GM19240 (cell line): ENCODE data around the gene PRKAG2.
"Not testable (repeated sequence)": the region's sequence is repeated elsewhere in the genome, so short reads cannot be mapped to it uniquely, and the experiment has no call there.

Source experiments
- DNase-seq: peaks from one replicate; pipeline ENCODE4 v3.0.0; 2011; ENCODE audit warnings: low spot score; ENCODE audit not compliant: insufficient read length

The PRKAG2 gene

DNA sequence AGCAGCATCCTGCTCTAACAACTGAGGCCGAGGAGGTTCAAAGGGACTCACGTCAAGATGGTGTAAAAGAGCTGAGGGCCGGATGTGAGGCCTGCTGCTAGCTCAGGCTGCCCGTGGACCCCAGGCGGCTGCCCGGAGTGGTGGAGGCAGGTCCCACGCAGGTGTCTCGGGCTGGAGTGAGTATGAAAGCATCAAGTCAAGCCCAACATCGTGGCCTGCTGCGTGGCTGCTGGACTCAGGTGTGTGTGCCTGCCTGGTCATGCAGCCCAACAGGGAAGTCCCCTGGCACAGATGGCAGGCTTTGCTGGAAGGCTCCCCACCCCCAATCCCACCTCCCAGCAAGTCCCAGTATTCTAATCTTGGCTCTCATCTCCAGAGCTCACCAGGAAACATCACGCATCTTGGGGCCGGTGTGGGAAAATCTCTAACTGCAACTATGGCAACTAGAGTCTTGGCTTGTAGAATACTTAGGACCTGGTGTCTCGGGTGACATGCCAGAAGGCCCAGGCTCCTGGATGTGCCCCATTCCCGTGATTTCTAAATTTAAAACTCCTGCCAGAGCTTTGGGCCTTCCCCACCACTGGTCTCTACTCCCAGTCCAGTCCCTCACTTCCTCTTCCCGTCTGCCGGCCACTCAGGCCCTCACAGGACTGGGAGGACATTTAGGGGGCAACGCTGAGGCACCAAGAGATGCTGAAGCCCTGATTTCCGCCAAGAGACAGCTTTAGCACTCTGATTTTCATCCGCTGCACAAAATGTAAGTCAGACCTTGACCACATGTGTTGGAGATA lies 85.9 kb downstream of the PRKAG2 start:
- no peak for DNase-seq

DNA sequence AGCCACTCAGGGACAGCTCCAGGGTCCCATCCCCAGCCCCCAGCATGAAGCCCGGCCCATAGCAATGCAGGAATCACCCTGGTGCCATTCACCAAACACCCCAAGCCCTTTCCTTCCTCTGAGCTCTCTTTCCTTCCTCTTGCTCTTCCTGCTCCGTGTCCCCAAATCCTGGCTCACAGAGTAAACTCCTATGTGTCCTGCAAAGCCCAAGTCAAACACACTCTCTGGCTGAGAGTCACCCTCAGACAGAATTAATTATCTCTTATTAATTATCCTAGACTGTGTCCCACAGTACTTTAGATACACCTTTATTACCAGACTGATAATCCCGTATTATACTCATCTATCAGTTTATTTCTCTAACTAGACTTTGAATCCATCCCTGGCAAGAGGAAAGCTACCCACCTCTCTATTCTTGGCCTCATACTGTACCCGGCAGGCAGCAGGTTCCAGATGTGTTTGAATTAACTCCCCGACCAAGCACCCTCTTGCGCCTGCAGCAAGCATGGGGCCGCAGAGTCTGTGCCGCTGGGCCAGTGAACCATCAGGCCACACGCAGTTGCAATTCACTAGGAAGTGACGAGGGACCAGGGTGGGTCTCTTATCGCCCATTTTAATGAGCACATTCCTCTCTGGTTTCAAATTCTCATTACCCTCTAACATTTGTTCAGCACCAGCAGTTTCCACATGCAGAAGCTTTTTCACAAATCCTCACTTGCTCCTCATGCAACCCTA lies 86.7 kb downstream of the PRKAG2 start:
- no peak for DNase-seq

DNA sequence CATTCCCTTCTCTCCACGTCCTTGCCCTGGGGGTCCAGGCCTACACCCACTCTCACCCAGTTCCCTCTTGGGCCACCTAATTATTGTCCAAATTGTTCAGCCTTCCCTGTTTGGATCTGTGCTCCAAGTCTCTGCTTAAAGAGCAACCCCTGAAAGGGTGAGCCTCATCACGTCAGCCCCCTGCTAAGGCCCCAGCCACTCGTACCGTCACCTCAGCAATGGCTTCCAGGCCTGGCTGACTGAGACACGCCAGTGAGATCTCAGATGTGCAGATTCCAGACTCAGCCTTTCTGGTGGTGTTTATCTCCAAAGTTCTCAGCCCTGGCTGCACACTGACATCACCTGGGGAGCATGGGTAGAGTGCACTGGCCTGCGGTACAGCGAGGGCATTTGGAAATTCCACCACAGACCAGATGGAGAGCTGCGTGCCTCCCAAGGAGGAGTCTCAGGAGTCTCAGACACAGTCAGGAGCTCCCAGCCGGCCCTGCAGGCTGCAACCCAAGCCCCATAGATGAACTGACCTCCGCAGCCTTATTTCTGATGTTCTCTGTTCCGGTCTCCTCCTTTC lies 87.5 kb downstream of the PRKAG2 start:
- no peak for DNase-seq

DNA sequence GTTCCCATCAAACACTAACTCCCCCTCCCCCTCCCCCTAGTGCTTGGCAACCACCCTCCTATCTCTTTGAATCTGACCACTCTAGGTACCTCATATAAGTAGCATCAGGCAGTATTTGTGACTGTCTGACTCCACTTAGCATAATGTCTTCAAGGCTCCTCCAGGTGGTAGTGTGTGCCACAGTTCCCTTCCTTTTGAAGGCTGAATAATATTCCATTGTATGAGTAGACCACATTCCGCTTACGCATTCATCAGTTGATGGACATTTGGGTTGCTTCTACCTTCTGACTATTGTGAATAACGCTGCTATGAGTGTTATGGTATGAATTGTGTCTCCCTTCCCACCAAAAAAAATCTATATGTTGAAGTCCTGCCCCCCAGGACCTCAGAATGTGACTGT lies 89.6 kb downstream of the PRKAG2 start:
- DNase-seq, result no peak

DNA sequence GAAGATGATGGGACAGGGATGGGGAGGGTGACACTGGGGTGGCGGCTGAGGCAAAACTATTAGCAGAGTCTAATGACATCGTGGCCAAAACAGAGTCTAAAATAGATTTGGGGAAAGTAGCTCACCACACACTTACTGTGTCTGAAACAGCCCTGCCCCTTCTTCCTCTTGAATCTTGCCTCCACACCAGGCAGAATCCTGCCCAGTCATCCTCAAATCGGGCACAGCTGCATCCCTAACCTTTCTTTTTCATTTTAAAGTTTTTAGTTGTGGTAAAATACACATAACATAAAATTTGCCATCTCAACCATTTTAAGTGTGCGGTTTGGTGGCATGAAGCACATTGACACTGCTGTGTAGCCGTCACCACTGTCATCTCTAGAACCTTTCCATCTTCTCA lies 90.0 kb downstream of the PRKAG2 start:
- DNase-seq, result no peak

DNA sequence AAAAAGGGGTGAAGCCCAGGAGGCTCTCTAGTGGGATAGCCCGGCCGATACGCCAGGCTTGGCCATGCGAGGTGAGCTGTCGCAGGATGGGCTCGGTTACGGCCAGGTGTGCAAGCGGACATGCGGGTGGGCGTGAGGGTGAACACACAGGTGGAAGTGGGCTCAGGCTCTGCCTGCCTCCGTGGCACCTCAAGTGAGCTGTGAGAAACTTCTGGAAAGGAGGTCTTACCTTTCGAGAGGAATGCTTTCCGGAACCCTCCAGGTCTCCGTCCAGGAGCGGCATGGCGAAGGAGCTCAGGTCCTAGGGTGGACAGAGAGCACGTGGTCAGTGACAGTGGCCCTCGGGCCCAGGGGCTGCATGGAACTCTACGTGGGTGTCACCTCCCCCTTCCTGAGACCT lies 90.7 kb downstream of the PRKAG2 start:
- no peak for DNase-seq

DNA sequence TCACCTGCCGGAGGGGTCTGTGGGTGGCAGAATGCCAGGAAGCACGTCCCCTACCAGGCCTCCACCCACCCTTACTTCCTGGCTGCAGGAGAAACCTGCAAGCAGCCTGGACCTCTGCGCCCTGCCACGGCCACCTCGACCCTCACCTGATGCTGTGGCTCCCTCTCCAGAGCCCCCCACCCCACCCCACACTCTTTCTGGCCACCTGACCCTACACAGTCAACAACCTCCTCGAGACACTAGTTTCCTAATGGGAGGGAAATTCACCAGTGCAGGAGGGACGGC lies 91.3 kb downstream of the PRKAG2 start:
- no peak for DNase-seq

DNA sequence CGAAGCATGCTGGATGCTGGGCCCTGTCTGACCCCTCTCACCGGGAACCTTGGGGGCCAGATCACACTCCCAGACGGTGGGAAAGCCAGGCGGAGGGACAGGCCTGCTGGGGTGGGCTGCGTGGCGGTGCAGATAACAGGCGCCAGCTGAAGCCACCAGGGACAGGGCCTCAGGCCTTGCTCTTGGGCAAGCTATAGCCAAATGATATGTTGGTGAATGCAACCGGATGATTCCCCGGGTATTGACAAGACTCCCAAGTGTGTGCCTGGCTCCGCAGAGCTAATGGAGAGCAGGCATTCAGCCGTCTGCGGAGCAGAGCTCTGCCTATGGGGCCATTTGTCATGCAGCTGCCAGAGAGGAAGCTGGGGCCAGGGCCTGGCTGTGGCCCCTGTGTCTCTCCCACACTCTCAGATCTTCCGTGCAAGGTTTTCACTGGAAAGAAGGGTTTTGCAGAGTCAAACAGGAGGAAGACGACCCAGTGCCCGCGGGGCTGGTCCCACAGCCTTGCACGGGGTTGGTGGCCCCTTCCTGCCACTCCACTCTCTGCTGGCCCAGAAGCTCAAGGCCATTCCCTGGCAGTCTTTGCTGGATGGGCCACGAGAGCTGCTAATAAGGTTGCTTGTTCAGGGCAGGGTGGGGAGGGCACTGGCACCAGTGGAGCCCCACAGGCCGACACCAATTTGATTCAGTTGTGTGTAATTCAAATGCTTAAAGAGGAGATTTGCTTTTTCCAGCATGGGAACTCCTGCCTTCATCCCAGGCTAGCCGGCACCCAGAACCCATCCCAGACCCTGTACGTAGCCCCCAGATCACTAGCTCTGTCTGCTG lies 91.8 kb downstream of the PRKAG2 start:
- DNase-seq, result no peak

DNA sequence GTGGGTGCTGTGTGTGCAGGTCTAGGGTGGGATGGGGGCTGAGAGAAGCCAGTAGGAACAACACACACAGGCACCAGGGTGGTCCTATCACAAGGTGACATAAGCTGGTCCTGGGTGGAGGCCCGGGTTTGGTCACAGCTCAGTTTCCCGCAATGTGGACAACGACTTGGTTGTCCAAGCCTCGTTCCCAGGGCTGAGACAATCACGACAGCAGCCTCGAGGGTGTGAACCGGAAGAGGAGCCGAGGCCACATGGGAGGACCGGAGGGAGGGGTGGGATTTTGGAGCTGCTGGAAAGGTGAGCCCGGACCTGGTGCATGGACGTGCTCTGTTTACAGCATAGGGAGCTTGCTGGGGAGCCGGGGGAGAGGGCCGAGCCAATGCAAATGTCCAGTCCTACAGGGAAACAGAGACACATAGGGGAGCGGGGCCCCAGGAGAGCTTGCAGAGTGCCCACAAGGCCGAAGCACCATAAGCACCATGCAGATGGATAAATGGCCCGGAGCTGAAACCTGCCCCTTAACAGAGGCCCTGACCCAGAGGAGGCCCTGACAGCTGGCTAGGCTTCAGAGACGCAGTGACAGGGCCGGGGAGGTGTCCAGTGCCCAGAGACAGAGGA lies 92.8 kb downstream of the PRKAG2 start:
- DNase-seq, result no peak

DNA sequence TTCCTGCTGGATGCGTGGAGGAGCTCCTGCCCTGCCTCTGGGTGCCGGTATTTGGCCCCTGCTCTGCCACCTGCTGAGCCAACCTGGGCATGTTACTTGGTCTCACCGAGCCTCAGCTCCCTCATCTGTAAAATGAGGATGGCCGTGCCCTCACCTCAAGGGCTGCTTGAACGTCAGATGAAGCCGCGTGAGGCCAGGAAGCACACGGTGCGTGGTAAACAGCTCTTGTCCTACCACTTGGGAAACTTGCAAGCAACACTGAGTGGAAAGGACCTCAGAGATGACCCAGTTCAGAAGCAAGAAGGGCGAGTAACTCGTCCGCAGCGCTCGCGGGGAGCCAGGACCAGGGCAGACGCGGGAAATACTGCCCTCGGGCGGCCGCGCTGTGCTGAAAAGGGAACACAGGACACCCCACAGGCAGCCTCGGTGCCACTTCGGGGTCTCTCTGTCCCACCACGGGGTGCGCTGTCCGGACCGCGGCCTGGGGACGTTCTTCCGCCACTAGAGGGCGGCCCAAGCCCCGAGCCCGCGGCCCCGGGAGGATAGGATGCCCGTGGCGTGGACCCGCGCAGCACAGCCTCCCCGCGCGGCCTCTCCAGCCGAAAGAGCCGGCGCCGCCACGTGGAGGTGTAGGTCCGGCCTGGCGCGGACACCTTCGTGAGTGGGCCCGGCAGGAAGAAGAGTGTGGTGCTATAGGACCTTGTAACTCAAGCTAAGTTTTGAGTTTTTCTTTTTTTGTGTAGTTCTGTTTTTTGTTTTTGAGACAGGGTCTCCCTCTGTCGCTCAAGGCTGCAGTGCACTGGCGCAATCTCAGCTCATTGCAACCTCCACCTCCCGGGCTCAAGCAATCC lies 94.1 kb downstream of the PRKAG2 start:
- DNase-seq, result peak; percentile 80

DNA sequence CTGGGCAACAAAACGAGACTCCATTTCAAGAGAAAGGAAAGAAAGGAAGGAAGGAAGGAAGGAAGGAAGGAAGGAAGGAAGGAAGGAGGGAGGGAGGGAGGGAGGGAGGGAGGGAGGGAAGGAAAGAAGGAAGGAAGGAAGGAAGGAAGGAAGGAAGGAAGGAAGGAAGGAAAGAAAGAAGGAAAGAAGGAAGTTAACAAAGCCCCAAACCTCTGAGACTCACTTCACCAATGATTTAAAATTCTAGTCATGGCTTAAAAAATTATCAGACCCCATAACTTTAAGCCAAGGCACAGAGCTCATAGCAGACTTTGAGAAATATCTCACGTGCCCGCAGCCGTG lies 94.7 kb downstream of the PRKAG2 start:
- DNase-seq, result not testable (repeated sequence)

DNA sequence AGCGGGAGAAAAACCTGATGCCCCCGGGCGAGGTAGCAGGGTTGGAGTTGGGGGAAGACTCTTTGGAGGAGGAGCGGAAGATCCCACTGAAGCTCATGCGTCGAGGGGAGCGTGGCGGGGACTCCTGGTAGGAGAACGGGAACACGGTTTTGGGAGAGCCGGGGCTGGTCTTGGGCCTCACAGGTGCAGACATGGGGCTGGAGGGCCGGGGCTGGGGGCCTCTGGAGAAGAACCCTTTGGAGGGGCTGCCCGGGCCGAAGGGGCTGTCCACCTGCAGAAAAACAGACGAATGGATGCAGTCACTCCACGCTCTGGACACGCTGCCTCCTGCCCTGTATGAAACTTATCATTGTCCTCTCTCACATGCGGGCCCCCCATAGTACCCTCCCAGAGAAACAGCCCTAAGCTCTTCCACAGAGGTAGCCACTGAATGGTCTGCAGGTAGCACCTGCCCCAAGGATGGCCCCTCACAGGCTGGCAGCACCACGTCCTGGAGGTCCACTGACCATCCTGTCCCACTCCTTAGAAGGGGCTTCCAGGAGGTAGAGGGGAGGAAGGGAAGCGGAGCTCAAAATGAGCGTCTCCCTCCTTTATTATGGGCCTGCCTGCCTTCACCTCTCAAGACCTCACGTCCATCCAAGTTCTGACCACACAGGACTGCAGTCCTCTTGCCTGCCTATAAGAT lies 95.6 kb downstream of the PRKAG2 start:
- no peak for DNase-seq

DNA sequence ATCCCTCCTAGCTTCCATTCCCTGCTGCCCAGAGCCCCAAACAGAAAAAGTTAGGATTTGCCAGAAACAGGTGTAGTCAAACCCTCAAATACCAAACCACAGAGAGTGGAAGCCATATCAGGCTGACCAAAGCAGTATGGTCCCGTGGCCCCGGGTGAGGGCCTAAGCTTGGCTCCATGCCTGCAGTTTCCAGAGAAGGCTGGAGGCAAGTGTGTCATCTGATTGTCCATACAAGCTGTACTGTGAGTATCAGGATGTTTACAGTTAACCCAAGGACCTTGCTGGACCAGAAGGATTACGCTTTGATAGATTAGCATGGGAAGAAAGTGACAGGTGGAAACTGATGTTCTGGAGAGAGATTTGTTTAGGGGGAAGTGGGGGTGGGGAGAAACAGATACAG lies 96.3 kb downstream of the PRKAG2 start:
- no peak for DNase-seq

DNA sequence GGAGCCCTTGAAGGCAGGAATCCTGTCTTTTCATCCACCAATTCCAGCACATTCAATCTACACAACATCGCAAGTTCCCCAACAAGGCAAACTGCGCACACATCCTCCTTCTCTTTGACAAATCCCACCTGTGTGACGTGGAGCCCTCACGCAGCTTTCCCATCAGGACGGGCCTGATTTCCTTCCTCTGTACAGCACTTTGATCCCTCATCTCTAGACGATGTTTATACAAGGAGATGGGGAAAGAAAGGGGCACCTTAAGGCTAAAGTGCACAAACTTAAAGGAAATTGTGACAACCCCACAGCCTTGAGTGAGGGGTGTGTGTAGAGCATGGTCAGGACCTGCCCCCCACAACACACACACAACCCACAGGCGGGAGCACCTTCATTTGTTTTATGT lies 97.2 kb downstream of the PRKAG2 start:
- no peak for DNase-seq

DNA sequence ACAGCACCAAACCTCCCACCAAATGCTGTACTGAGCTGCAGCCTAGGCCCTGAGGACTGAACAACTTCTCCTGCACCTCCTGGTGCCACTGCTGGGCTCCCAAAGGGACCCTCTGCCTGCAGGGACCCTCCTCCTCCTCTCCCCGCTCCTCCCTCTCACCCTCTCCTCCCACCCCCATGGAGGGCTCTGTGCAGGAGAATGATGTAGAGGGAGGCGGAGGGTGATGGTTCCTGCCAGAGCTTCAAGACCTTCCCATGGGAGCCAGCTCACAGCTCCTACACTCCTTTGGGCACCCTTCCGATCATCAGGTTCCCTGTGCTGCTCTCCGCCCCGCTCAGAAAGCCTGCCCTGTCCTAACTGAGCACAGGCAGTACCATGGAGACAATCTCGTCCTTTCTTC lies 97.7 kb downstream of the PRKAG2 start:
- no peak for DNase-seq

DNA sequence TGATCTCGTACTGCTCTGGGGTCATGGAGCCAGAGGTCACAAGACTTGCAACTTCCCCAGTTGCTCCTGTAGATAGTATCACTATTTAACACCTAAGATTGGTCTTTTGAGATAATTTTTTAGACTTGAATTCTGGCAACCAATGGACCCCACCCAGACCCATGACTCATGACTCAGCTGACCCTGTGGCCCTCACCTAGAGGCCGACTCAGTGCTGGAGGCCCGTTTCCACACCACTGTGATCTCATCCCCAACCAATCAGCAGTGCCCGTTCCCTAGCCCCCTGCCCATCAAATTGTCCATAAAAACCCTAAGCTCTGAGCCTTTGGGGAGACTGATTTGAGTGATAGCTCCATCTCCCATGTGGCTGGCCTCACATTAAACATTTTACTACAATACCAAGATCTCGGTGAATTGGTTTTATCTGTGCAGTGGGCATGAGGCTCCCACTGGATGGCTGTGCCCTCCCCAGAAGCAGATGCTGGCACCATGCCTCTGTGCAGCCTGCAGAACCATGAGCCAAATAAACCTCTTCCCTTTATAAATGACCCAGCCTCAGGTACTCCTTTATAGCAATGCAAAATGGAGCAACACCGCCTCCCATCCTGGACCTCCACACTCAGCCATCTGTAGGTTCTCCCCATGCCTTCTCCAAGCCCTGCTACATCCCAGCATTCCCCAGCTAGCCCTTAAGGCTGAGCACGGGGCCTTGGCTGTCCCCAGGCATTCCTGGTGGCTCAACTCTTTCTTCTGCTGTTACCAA lies 98.8 kb downstream of the PRKAG2 start:
- no peak for DNase-seq

DNA sequence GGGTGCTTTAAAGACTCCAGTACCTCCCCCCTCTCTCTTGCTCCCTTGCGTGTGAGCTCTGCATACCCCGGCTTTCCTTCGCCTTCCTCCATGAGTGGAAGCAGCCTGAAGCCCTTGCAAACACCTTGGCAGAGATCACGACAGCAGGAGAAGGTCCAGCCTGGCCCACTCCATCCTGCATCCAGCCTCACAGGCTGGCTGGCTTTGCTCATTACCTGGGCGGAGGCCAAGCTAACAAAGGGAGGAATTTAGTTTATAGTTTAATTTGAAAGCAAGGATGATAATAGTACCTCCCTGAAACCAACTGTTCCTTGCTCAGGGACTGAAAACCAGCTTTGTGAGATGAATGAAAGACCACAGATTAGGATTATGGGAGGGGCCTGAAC lies 99.4 kb downstream of the PRKAG2 start:
- DNase-seq, result no peak

DNA sequence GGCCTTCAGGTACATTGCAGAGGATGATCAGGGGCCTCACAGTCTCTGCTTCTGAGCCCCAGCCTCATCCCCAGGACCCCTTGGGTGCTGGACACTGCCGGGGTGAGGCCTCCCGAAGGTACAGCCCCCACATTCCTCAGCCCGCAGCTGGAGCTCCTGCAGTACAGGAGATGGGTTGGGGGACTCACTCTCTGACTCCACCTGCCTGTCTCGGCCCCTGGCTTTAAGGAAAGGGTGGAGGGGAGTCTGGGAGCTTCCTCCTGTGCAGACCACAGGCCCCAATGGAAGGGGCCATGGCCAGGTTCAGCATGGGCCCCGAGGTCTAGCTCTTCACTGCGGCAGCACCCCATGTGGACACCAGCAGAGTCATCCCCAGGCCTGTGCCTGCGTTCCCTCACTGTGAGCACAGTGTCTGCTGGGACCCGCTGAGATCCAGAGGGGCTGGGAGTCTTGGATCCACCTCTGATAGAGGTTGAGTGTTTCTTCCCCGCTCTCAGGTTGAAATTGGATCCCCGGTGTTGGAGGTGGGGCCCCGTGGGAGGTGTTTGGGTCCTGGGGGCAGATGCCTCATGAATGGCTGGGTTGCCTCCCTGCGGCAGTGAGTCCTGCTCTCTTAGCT lies 99.9 kb downstream of the PRKAG2 start:
- no peak for DNase-seq

DNA sequence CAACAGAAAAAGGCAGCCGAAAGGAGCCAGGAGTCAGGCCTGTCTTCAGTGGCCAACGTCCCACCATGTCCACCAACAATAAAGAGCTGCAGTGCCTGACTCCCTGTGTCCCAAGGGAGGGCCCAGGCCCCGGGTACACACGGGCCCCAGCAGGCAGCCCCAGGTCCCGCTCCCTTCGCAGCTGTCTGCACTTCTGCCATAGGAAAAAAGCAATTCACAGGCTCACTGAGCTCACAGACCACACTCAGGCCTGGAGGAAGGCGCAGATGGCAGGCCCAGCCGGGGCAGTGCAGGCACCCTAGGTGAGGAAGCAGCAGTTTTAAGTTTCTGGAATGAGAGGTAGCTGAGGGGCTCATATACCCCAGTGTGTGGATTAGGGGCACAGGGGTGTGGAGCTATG lies 100.5 kb downstream of the PRKAG2 start:
- no peak for DNase-seq
